Activated CD4-positive, alpha-beta T cell treated with anti-CD3 and anti-CD28 coated beads, Interleukin-2, amount 50 U/mL, for 48 hours (primary cell): Measurements from ENCODE around the gene NUTM2E.
"Not testable (repeated sequence)": the region's sequence is repeated elsewhere in the genome, so short reads cannot be mapped to it uniquely, and the experiment has no call there.

Experiments
- DNase-seq, 2 experiments: peaks; one replicate each; pipeline ENCODE4 v3.0.0-alpha.2; 2020

Gene NUTM2E

GRCh38 chr10:79866903-79867551 lies 40.5 kb downstream of the NUTM2E start:
- not testable (repeated sequence) for DNase-seq

GRCh38 chr10:79868023-79868422 lies 41.5 kb downstream of the NUTM2E start:
- not testable (repeated sequence) for DNase-seq

GRCh38 chr10:79869439-79870097 lies 43.0 kb downstream of the NUTM2E start:
- DNase-seq: not testable (repeated sequence)

GRCh38 chr10:79871729-79872128 lies 45.2 kb downstream of the NUTM2E start:
- DNase-seq: not testable (repeated sequence)
